NOMO-1 (cell line): ENCODE measurements around the gene DBNL.

Experiments used
- DNase-seq, 2 experiments: peaks; one replicate each; lab custom pipeline; 2025; ENCODE audit not compliant: unreplicated experiment in 2 of 2; lab: John Stamatoyannopoulos, UW

Gene DBNL

GRCh38 chr7:44060948-44061644 is 16.6 kb downstream of the DBNL start:
- DNase-seq, result no peak

GRCh38 chr7:44061645-44062179 is 17.2 kb downstream of the DBNL start:
- no peak for DNase-seq

GRCh38 chr7:44062180-44062902 is 17.8 kb downstream of the DBNL start:
- no peak for DNase-seq

GRCh38 chr7:44062903-44063295 is 18.4 kb downstream of the DBNL start:
- no peak for DNase-seq

GRCh38 chr7:44063547-44063893 is 19.0 kb downstream of the DBNL start:
- DNase-seq, result no peak

GRCh38 chr7:44063894-44064651 is 19.6 kb downstream of the DBNL start:
- DNase-seq, result no peak

GRCh38 chr7:44064791-44065430 is 20.4 kb downstream of the DBNL start:
- no peak for DNase-seq

GRCh38 chr7:44065431-44066110 is 21.1 kb downstream of the DBNL start, which contains the start of gene PGAM2:
Gene PGAM2, minus strand, starts transcription at chr7:44065567. Its CDS starts 38 bp downstream, at chr7:44065529.
- DNase-seq, result no peak

- DNase-seq, result no peak
These were observed 21.6 kb downstream of the DBNL start for GRCh38 chr7:44066111-44066460.

GRCh38 chr7:44066494-44067063 is 22.1 kb downstream of the DBNL start:
- no peak for DNase-seq

- no peak for DNase-seq
These were observed 22.8 kb downstream of the DBNL start for GRCh38 chr7:44067064-44067951.

- DNase-seq, result no peak
These were observed 23.6 kb downstream of the DBNL start for GRCh38 chr7:44068054-44068453.

GRCh38 chr7:44071726-44072363 is 27.3 kb downstream of the DBNL start:
- DNase-seq, result no peak

- DNase-seq, result no peak
These were observed 28.1 kb downstream of the DBNL start for GRCh38 chr7:44072364-44073231.

GRCh38 chr7:44073664-44074348 is 29.3 kb downstream of the DBNL start:
- DNase-seq, result peak; percentile 77 to 82

- no peak for DNase-seq
These were observed 29.8 kb downstream of the DBNL start for GRCh38 chr7:44074349-44074695.
